ENCODE measurements around the gene ERBB2.

Gene ERBB2

DNA sequence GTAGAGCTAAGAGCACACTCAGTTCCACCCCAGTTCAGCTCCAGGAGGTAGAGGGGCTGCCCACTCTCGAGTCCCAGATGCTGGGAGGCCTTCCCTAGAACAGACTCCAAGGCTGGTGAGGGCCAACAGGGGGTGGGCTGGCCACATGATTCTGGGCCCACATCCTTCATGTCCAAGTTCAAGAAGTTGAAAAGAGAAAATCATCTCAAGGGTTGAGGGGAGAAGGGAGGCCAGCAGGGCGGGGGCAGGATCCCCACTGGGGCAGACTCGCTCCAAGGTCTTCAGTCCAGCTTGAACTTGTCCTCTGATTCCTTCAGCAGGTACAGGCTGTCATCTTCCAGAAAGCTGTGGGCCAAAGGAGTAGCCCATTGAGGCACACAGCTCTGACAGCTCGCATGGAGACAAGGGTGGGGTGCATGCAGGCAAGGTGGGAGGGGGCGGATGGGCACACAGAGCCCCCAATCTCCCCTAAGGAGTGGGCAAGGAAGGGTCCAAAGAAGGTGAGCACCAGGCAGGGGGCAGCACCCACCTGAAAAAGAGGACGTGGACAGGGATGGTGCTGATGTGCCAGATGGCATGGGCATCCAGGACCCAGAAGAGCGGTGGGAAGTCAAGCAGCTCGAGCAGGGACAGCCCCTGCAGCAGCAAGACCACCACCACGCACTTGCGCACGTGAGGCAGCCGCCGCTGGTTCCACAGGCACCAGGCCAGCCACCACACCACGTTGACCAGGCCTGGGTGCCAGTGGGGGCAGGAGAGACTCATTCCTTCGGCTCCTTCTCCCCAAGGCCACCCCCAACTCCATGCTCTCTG, 27.1 kb upstream of the ERBB2 start:
- Mint-ChIP-seq H3K36me3 (ENCODE audit: low read depth) (peaks cover 3% of the 10 kb centered on the region), H3K4me1 (peaks cover 20% of the 10 kb centered on the region), H3K27ac (peak overlapping the region in 2 of 3 experiments; percentile 45 to 57), H3K9me3 (no peaks in the 10 kb centered on the region), H3K4me3 (no peak overlapping the region), H3K27me3 (ENCODE audit: low read depth) (peaks cover 39% of the 10 kb centered on the region)
- TF ChIP-seq, protein P1, sequence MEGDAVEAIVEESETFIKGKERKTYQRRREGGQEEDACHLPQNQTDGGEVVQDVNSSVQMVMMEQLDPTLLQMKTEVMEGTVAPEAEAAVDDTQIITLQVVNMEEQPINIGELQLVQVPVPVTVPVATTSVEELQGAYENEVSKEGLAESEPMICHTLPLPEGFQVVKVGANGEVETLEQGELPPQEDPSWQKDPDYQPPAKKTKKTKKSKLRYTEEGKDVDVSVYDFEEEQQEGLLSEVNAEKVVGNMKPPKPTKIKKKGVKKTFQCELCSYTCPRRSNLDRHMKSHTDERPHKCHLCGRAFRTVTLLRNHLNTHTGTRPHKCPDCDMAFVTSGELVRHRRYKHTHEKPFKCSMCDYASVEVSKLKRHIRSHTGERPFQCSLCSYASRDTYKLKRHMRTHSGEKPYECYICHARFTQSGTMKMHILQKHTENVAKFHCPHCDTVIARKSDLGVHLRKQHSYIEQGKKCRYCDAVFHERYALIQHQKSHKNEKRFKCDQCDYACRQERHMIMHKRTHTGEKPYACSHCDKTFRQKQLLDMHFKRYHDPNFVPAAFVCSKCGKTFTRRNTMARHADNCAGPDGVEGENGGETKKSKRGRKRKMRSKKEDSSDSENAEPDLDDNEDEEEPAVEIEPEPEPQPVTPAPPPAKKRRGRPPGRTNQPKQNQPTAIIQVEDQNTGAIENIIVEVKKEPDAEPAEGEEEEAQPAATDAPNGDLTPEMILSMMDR (IDR thresholded peaks at IDR 0.05; ENCODE audit: unreplicated experiment in 3 of 3), result no peak

DNA sequence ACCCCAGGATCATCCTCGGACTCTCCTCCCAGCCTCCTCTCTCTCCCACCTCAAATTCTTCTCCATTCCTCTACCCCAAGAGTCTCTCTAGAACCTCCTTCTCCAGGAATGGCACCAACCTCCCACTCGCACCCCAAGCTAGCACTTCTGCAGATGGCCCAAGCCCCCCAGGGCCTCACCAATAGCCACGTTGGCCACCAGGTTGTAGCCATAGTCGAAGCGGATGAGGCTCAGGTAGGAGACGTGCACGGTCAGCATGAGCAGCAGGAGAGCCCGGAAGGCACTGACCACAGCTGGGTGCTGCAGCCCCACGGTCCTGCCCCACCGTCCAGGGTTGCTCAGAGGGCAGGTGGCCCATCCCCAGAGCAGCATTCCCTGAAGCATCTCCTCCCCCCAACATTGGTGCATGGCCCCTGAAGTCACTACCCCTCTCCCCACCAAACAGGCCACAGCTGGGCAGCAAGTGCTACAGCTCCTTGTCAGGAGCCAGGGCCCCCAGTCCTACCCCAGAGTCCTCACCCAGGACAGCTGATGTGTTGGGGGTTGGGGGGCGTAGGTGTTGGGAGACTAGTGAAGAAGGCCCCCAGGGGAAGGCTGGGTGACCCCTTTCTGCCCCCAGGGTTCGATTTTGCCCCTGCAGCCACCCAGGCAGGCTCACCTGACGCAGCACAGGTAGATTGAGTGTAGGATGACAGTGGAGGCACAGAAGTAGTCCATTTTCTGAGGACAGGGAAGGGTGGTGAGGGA, 26.4 kb upstream of the ERBB2 start:
- peak overlapping the region in 1 of 3 experiments; percentile 65 for H3K27ac Mint-ChIP-seq
- H3K36me3 Mint-ChIP-seq (ENCODE audit: low read depth), result peaks cover 3% of the 10 kb centered on the region
- H3K4me3 Mint-ChIP-seq, result no peak overlapping the region
- TF ChIP-seq, protein P1 (IDR thresholded peaks at IDR 0.05; ENCODE audit: unreplicated experiment in 3 of 3), result no peak
- peaks cover 25% of the 10 kb centered on the region for H3K4me1 Mint-ChIP-seq
- peaks cover 32% of the 10 kb centered on the region for H3K27me3 Mint-ChIP-seq (ENCODE audit: low read depth)
- H3K9me3 Mint-ChIP-seq, result no peaks in the 10 kb centered on the region

DNA sequence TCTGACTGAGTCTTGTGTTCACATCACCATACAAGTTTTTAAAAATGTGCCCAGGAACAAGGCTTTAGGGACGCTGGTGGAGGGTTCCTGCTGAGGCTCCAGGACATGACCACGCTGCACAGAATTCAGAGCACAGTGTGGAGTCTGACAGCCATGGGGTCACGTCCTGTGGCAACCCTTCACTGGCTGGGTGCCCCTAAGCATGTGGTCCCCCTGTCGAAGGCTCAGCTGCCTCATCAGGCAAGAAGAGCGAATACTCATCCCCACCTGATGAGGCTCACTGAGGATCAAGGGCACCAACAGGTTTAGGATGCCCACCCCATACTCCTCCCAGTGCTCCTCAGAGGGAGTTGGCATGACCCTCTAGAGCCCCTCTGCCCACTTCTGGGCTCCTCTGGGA, 25.7 kb upstream of the ERBB2 start:
- peak overlapping the region in 1 of 3 experiments; percentile 65 for H3K27ac Mint-ChIP-seq
- peaks cover 3% of the 10 kb centered on the region for H3K36me3 Mint-ChIP-seq (ENCODE audit: low read depth)
- peaks cover 26% of the 10 kb centered on the region for H3K27me3 Mint-ChIP-seq (ENCODE audit: low read depth)
- TF ChIP-seq, protein P1 (IDR thresholded peaks at IDR 0.05; ENCODE audit: unreplicated experiment in 3 of 3), result no peak
- H3K4me3 Mint-ChIP-seq, result no peak overlapping the region
- H3K9me3 Mint-ChIP-seq, result no peaks in the 10 kb centered on the region
- H3K4me1 Mint-ChIP-seq, result peaks cover 32% of the 10 kb centered on the region

DNA sequence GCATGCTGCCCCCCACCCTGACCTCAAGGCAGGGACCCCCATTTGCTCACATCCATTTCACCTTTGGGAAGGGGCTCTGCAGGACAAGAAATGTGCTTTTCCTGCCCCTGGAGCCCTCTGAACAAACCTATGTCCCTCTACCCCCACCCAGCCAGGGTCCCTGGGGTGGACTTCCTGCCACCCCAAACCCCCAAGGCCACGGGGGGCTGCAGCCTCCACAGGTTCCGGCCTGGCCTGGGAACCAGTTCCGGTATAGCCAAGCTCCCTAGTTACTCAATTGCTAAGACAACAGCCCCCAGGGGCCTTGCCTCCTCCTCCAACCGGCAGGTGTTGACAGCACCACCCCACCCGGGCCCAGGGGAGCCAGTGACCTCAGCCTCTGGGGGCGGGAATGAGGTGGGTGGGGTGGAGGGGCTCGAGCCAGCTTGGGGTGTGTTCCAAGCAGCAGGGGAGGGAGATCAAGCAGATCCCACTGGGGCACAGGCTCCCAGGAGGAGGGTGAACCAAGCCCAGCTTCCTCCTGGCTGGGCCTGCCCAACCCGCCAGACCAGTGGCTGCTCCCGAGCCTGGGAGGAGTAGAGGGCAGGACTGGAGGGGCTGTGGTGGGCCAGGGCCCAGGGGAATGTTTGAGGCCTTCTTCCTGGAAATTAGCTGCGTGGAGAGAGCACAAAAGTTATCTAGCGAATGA, 25.0 kb upstream of the ERBB2 start:
- peaks cover 3% of the 10 kb centered on the region for H3K36me3 Mint-ChIP-seq (ENCODE audit: low read depth)

DNA sequence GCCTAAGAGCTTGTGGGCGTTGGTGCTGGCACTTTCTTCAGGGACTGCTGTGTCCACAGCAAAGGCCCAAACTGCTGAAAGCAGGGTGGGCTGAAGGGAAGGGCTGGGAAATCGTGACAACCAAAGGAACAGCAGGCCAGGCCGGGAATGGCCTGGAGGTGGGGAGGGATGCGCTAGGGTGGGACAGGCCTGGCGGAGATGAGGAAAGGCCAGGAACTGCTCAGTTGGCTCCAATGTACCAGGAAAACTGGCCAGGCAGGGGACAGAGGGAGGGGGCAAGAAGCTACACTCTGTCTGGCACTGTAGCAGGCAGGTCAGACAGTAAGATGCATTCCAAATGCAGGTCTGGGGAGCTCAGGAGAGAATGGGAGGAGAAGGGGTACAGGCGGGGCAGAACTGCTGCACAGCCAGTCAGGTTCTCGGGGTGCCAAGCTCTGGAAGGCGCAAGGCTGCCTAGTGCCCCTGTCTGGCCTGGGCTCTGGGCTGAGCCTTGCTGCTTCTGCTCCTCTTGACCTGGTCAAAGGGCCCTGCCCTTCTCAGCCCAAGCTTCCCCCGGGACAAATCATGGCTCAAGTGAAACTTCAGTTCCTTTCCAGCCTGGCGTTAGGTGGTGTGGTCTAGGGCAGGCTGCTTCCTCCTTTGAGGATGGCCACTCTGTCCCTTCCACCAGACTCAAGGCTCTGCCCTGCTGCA, 24.3 kb upstream of the ERBB2 start:
- TF ChIP-seq, protein P1 (IDR thresholded peaks at IDR 0.05; ENCODE audit: unreplicated experiment in 3 of 3), result no peak
- H3K4me1 Mint-ChIP-seq, result peaks cover 45% of the 10 kb centered on the region
- peaks cover 16% of the 10 kb centered on the region for H3K27me3 Mint-ChIP-seq (ENCODE audit: low read depth)
- no peak overlapping the region for H3K4me3 Mint-ChIP-seq
- no peaks in the 10 kb centered on the region for H3K9me3 Mint-ChIP-seq
- H3K27ac Mint-ChIP-seq, result peak overlapping the region; percentile 70 to 95 (median 74)
- H3K36me3 Mint-ChIP-seq (ENCODE audit: low read depth), result peaks cover 3% of the 10 kb centered on the region

More for the DNA sequence above, 25.0 kb upstream of the ERBB2 start:
- H3K9me3 Mint-ChIP-seq, result no peaks in the 10 kb centered on the region
- peak overlapping the region; percentile 70 to 95 (median 74) for H3K27ac Mint-ChIP-seq
- TF ChIP-seq, protein P1 (IDR thresholded peaks at IDR 0.05; ENCODE audit: unreplicated experiment in 3 of 3), result no peak
- peaks cover 38% of the 10 kb centered on the region for H3K4me1 Mint-ChIP-seq
- H3K4me3 Mint-ChIP-seq, result no peak overlapping the region
- peaks cover 20% of the 10 kb centered on the region for H3K27me3 Mint-ChIP-seq (ENCODE audit: low read depth)
